Calu3 (cell line): Measurements from ENCODE around the gene DSCAM. TPM values are rescaled to one million over a fixed set of nuclear protein-coding genes. Genes with fewer than 3 reads are reported as not detected.

Experiments
- BruUV-seq: library from RNA; stranded (reverse); fragments of 400-500 nt; replicated peaks from 2 replicates; lab custom pipeline; 2021; lab: Mats Ljungman, UMichigan
- CTCF ChIA-PET: fragments of 300-600 bp; sonication (Branson Sonifier 250); formaldehyde crosslinking; loops from one replicate; lab custom pipeline; 2022; ENCODE audit warnings: antibody characterized with exemption; lab: Charles Lee
- DNase-seq: peaks from one replicate; pipeline ENCODE4 v3.0.0; 2022
- H3K27ac Mint-ChIP-seq: one replicate; pipeline ENCODE4 v1.8.0; 2022; ENCODE audit warnings: mixed read lengths; ENCODE audit not compliant: unreplicated experiment
- H3K27me3 Mint-ChIP-seq: one replicate; pipeline ENCODE4 v1.8.0; 2022; ENCODE audit warnings: mixed read lengths; ENCODE audit not compliant: unreplicated experiment
- H3K36me3 Mint-ChIP-seq: one replicate; pipeline ENCODE4 v1.8.0; 2022; ENCODE audit warnings: mild to moderate bottlenecking, moderate library complexity, mixed read lengths; ENCODE audit not compliant: insufficient read depth, unreplicated experiment
- H3K4me1 Mint-ChIP-seq: one replicate; pipeline ENCODE4 v1.8.0; 2022; ENCODE audit warnings: mild to moderate bottlenecking, low read depth, mixed read lengths; ENCODE audit not compliant: unreplicated experiment
- H3K4me3 Mint-ChIP-seq: one replicate; pipeline ENCODE4 v1.8.0; 2022; ENCODE audit warnings: mild to moderate bottlenecking, low read depth, moderate library complexity, mixed read lengths; ENCODE audit not compliant: unreplicated experiment
- H3K9me3 Mint-ChIP-seq: one replicate; pipeline ENCODE4 v1.8.0; 2022; ENCODE audit warnings: low read depth, mixed read lengths; ENCODE audit not compliant: unreplicated experiment
- intact Hi-C: fragments of 100-400 bp; cut with micrococcal nuclease; formaldehyde crosslinking; loops from one replicate; pipeline ENCODE4 v1.10.0; 2022; ENCODE audit not compliant: unreplicated experiment
- total RNA-seq: library from RNA; stranded (reverse); gene quantifications from 2 replicates; pipeline ENCODE4 v1.2.3, GENCODE V29; 2022
- TF ChIP-seq, protein P1 (sequence below): fragments of 200-600 bp; IDR thresholded peaks from one replicate; pipeline ENCODE4 v1.8.0; 2022; ENCODE audit warnings: antibody characterized with exemption; ENCODE audit not compliant: unreplicated experiment

The DSCAM gene
- total RNA-seq, 1 experiment from 2014 or later: not detected

DNA sequence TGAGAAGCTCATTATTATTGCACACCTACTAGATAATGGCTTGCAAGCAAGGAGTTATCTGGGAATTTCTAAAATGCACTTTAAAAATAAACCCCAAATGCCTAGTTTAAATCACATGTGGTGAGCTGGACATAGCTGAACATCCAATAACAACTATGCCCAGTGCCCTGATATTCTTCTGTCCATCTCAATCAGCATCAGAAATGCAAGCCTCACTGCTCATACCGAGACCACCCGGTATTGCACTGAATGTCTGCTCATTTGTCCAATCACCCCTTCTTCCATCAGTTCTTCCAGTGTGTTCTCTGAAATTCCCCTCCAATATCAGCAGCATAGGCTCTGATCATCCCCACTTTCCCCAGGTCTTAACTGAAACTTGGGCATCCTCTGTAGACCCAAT, 383.8 kb downstream of the DSCAM start:
- TF ChIP-seq, protein P1, sequence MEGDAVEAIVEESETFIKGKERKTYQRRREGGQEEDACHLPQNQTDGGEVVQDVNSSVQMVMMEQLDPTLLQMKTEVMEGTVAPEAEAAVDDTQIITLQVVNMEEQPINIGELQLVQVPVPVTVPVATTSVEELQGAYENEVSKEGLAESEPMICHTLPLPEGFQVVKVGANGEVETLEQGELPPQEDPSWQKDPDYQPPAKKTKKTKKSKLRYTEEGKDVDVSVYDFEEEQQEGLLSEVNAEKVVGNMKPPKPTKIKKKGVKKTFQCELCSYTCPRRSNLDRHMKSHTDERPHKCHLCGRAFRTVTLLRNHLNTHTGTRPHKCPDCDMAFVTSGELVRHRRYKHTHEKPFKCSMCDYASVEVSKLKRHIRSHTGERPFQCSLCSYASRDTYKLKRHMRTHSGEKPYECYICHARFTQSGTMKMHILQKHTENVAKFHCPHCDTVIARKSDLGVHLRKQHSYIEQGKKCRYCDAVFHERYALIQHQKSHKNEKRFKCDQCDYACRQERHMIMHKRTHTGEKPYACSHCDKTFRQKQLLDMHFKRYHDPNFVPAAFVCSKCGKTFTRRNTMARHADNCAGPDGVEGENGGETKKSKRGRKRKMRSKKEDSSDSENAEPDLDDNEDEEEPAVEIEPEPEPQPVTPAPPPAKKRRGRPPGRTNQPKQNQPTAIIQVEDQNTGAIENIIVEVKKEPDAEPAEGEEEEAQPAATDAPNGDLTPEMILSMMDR: no peak
- H3K36me3 Mint-ChIP-seq: no peaks in the 10 kb centered on the region
- no peak overlapping the region for H3K4me3 Mint-ChIP-seq
- BruUV-seq: no TSS peak
- CTCF ChIA-PET: no interaction called here
- no peaks in the 10 kb centered on the region for H3K27me3 Mint-ChIP-seq
- H3K4me1 Mint-ChIP-seq: no peaks in the 10 kb centered on the region
- H3K9me3 Mint-ChIP-seq: peaks cover 9% of the 10 kb centered on the region
- intact Hi-C loops: no loop called here
- no peak overlapping the region for H3K27ac Mint-ChIP-seq
- DNase-seq: no peak

DNA sequence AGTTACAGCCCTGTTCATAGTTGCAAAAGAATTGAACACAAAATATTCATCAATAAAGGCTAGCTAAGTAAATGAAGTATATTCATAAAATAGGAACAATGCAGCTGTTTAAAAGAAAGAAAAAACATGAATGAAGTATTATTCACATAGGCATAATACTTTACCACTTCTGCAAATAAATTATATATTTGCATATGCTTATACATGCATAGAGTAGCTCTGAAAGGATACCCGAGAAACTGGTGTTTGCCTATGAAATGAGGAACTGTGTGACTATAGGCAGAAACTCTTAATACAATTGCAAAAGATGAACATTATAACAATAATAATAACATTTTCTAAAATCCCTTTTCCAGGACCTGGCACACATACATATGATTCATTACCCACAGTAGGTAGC, 385.9 kb downstream of the DSCAM start:
- Mint-ChIP-seq H3K9me3 (peaks cover 9% of the 10 kb centered on the region), H3K27me3 (no peaks in the 10 kb centered on the region), H3K36me3 (no peaks in the 10 kb centered on the region), H3K4me3 (no peak overlapping the region), H3K27ac (no peak overlapping the region), H3K4me1 (no peaks in the 10 kb centered on the region)
- DNase-seq: no peak
- CTCF ChIA-PET: no interaction called here
- intact Hi-C loops: no loop called here
- no TSS peak for BruUV-seq
- TF ChIP-seq, protein P1: no peak

DNA sequence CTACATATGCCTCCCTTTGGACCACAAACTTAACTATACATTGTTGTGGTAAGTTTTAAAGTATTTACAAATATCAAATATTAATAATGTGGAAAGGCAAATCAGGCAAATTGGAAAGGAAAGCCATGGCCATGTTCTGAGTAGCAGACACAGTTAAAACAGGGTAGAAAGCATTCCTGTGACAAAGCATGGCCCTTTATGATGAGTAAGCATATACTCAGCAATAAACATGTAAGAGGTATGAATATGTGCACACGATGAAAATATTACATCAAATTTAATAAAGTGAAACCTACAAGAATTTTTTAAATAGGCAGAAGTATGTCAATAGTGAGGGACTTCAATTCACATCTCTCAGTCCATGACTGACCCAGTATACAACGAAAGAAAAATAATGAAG, 389.2 kb downstream of the DSCAM start:
- no peak overlapping the region for H3K27ac Mint-ChIP-seq
- BruUV-seq: no TSS peak
- peaks cover 7% of the 10 kb centered on the region for H3K9me3 Mint-ChIP-seq
- DNase-seq: no peak
- H3K27me3 Mint-ChIP-seq: no peaks in the 10 kb centered on the region
- CTCF ChIA-PET: no interaction called here
- H3K4me1 Mint-ChIP-seq: no peaks in the 10 kb centered on the region
- H3K36me3 Mint-ChIP-seq: no peaks in the 10 kb centered on the region
- no peak overlapping the region for H3K4me3 Mint-ChIP-seq
- TF ChIP-seq, protein P1: no peak
- intact Hi-C loops: no loop called here

DNA sequence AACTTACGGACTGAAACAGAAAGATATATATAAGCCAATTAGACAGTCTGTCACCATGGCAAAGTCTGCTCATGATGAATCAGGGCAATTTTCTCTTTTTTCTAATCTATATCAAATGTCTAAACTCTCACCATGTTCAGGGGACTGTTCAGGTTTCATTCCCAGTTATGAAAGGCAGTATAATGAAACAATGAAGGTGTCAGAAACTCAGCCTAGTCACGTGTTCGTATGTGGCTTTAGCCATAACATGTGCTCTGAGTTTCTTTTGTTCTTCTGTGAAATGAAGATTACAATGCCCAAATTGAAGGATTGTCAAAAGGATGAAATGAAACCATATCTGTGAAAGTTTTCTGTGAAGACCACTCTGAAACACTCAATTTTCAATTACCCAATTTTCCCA, 392.9 kb downstream of the DSCAM start:
- Mint-ChIP-seq H3K27ac (no peak overlapping the region), H3K4me3 (no peak overlapping the region), H3K36me3 (no peaks in the 10 kb centered on the region), H3K27me3 (no peaks in the 10 kb centered on the region), H3K4me1 (no peaks in the 10 kb centered on the region), H3K9me3 (peaks cover 7% of the 10 kb centered on the region)
- DNase-seq: no peak
- no TSS peak for BruUV-seq
- intact Hi-C loops: no loop called here
- CTCF ChIA-PET: no interaction called here
- TF ChIP-seq, protein P1: no peak
